ENCODE results near the gene GCN1. TPM values are rescaled to one million over a fixed set of nuclear protein-coding genes. Genes with fewer than 3 reads are reported as not detected.

GCN1 gene
- total and polyA plus RNA-seq, 10 of the 15 experiments (the other 5 are each of a cell fraction or from before 2014, with no cell fraction given): 10.8 to 150 (median 58.3) TPM

DNA sequence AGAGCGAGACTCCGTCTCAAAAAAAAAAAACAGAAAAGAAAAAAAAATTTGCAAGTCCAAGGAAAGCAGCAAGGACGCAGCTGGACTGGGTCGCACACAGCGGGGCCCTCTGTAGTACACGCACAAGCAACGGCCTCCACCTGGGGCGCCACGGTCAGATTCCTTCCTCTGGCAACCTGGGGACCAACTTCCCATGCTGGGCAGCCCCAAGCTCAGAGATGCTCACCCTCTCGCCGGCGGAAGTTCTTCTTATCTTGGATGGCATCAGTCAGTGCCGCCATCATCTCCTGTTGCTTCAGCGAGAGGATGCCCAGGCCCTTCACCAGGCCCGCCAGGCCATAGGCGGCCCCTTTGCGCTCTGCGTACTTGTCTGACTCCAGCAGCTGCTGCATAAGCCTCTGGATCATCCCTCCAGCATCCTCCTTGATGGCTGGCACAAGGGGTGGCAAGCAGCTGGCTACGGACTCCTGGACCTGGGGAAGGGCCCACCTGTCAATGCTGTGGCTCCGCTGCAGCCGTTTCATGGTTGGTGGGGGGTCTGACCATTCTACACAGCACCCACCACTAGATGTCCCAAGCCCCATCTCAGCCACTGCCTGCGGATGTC, 43.5 kb downstream of the GCN1 start:
- FAIRE-seq: no peak
- in situ Hi-C loops (cut with MboI) (no loop called here), intact Hi-C loops (cut with micrococcal nuclease; ENCODE audit: unreplicated experiment) (no loop called here)
- TF ChIP-seq POLR2A (IDR thresholded peaks at IDR 0.05; ENCODE audit: low read depth, low read length) (0 out of 2 replicates have a peak, but pooled peaks have one; percentile 16), CREM (IDR thresholded peaks at IDR 0.05; ENCODE audit: low read depth) (no peak)
- Histone ChIP-seq H3K4me2 (ENCODE audit: control insufficient read depth, insufficient read depth) (no peak overlapping the region), H3K27me3 (replicated peaks in 1 of 2; ENCODE audit: control insufficient read depth in 2 of 2, insufficient read depth in 2 of 2, low read length in 1 of 2) (no peaks in the 10 kb centered on the region), H3K36me3 (ENCODE audit: control insufficient read depth in 2 of 2, insufficient read depth in 2 of 2, low read length in 1 of 2) (peaks cover 43 to 55% of the 10 kb centered on the region in 2 experiments), H2AFZ (ENCODE audit: control insufficient read depth, low read depth, low read length) (no peak overlapping the region), H3K79me2 (ENCODE audit: control insufficient read depth, insufficient read depth, low read length) (no peaks in the 10 kb centered on the region), H3K9ac (ENCODE audit: control insufficient read depth, insufficient read depth, low read length) (no peak overlapping the region), H3K9me3 (replicated peaks; ENCODE audit: control insufficient read depth, insufficient read depth, low read length) (no peaks in the 10 kb centered on the region), H3K4me3 (no peak overlapping the region), H3K27ac (ENCODE audit: control insufficient read depth, insufficient read depth) (no peak overlapping the region), H4K20me1 (ENCODE audit: control insufficient read depth, insufficient read depth) (no peaks in the 10 kb centered on the region), H3K4me1 (ENCODE audit: control insufficient read depth, insufficient read depth, low read length) (no peaks in the 10 kb centered on the region)
- no peak for ATAC-seq
- DNase-seq (ENCODE audit: low read depth, low spot score): no peak
- CTCF ChIA-PET: no interaction called here
- WGBS (ENCODE audit: insufficient coverage, insufficient replicate concordance, low lambda C conversion rate, missing lambda C conversion rate): 98% methylated on average over 22 of the region's 22 CpGs
- RAD21 ChIA-PET (ENCODE audit: unreplicated experiment): interaction anchor here (1.4 kb wide), 1 partner anchor 28 kb away, joined by 3 read pairs; no protein-coding TSS in a partner anchor
- POLR2A ChIA-PET: no interaction called here
- BruUV-seq (replicated peaks): no TSS peak
- SMC1A ChIA-PET (ENCODE audit: uncharacterized antibody, unreplicated experiment): interaction anchor here (1.2 kb wide), 1 partner anchor 10 kb away, joined by 3 read pairs; no protein-coding TSS in a partner anchor

- H3K27ac ChIP-seq (ENCODE audit: control insufficient read depth, insufficient read depth): no peak overlapping the region
- no peak overlapping the region for H3K9ac ChIP-seq (ENCODE audit: control insufficient read depth, insufficient read depth, low read length)
- CTCF ChIA-PET: interaction anchor here (0.5 kb wide), 1 partner anchor 30 kb away, joined by 3 read pairs; no protein-coding TSS in a partner anchor
- ATAC-seq (no peak), FAIRE-seq (no peak), DNase-seq (ENCODE audit: low read depth, low spot score) (no peak)
- POLR2A ChIA-PET: interaction anchor here (0.6 kb wide), 1 partner anchor 29 kb away, joined by 3 read pairs; no protein-coding TSS in a partner anchor
- no peaks in the 10 kb centered on the region for H3K79me2 ChIP-seq (ENCODE audit: control insufficient read depth, insufficient read depth, low read length)
- RAD21 ChIA-PET (ENCODE audit: unreplicated experiment): interaction anchor here (0.8 to 1.3 kb wide), 2 partner anchors 25 to 53 kb away, joined by 3 read pairs; partner anchors contain the start of gene RPLP0
- in situ Hi-C loops (cut with MboI) (no loop called here), intact Hi-C loops (cut with micrococcal nuclease; ENCODE audit: unreplicated experiment) (no loop called here)
- SMC1A ChIA-PET (ENCODE audit: uncharacterized antibody, unreplicated experiment): interaction anchor here (1.3 to 2.4 kb wide), 2 partner anchors 12 to 37 kb away, joined by 4 to 5 read pairs; no protein-coding TSS in a partner anchor
- peaks cover 37 to 46% of the 10 kb centered on the region in 2 experiments for H3K36me3 ChIP-seq (ENCODE audit: control insufficient read depth in 2 of 2, insufficient read depth in 2 of 2, low read length in 1 of 2)
- no TSS peak for BruUV-seq (replicated peaks)
- H3K4me2 ChIP-seq (ENCODE audit: control insufficient read depth, insufficient read depth): no peak overlapping the region
- H4K20me1 ChIP-seq (ENCODE audit: control insufficient read depth, insufficient read depth): no peaks in the 10 kb centered on the region
- H2AFZ ChIP-seq (ENCODE audit: control insufficient read depth, low read depth, low read length): no peak overlapping the region
- H3K9me3 ChIP-seq (replicated peaks; ENCODE audit: control insufficient read depth, insufficient read depth, low read length): no peaks in the 10 kb centered on the region
- no peaks in the 10 kb centered on the region for H3K4me1 ChIP-seq (ENCODE audit: control insufficient read depth, insufficient read depth, low read length)
- 97% methylated on average over 11 of the region's 11 CpGs for WGBS (ENCODE audit: insufficient coverage, insufficient replicate concordance, low lambda C conversion rate, missing lambda C conversion rate)
- no peaks in the 10 kb centered on the region for H3K27me3 ChIP-seq (replicated peaks in 1 of 2; ENCODE audit: control insufficient read depth in 2 of 2, insufficient read depth in 2 of 2, low read length in 1 of 2)
- TF ChIP-seq RB1 (IDR thresholded peaks at IDR 0.05; ENCODE audit: borderline replicate concordance) (no peak), SMARCA5 (IDR thresholded peaks at IDR 0.05) (no peak), FOXM1 (IDR thresholded peaks at IDR 0.05; ENCODE audit: low read depth, low read length) (no peak), EED (IDR thresholded peaks at IDR 0.05; ENCODE audit: low read depth) (no peak), ETV6 (conservative IDR thresholded peaks at IDR 0.05 in 1 of 2, IDR thresholded peaks at IDR 0.05 in 1 of 2; ENCODE audit: borderline replicate concordance in 1 of 2, low read depth in 1 of 2) (no peak), PRDM15 (CRISPR knock-in tag; IDR thresholded peaks at IDR 0.05) (no peak), CBFB (IDR thresholded peaks at IDR 0.05; ENCODE audit: low read depth) (no peak), ATF7 (IDR thresholded peaks at IDR 0.05; ENCODE audit: low read depth) (no peak)
- H3K4me3 ChIP-seq: no peak overlapping the region
Observed at GRCh38 chr12:120148011-120148410, 46.5 kb downstream of the GCN1 start.
